ENCODE measurements around the gene ADGRD1. TPM values are rescaled to one million over a fixed set of nuclear protein-coding genes. Genes with fewer than 3 reads are reported as not detected.

Gene ADGRD1
- polyA plus RNA-seq, 1 of the 3 experiments (the other 2 are of a cell fraction): not detected

DNA sequence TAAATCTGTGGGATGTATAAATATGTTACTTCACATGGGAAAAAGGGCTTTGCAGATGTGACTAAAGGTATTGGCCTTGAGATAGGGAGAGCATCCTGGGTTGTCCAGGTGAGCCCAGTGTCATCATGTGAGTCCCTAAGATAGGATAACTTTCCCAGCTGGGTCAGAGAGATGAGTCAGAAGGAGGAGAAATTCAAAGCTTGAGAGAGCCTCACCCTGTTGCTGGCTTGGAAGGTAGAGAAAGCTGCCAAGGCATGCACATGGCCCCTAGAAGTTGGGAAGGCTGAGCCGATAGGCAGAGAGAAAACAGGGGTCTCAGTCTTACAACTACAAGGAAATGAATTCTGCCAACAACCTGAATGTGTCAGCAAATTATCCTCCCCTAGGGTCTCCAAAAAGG lies 213.0 kb downstream of the ADGRD1 start:
- no peak overlapping the region for H2AFZ ChIP-seq (ENCODE audit: low read depth)
- TF ChIP-seq EZH2phosphoT487 (IDR thresholded peaks at IDR 0.05; ENCODE audit: borderline replicate concordance, low read depth) (no peak), MEF2A (IDR thresholded peaks at IDR 0.05; ENCODE audit: borderline replicate concordance, low read depth) (no peak), RAD21 (IDR thresholded peaks at IDR 0.05; ENCODE audit: low read length) (no peak), TEAD4 (IDR thresholded peaks at IDR 0.05; ENCODE audit: borderline replicate concordance, insufficient read depth) (no peak), ELF1 (IDR thresholded peaks at IDR 0.05) (no peak)
- no peak overlapping the region for H3K4me3 ChIP-seq (ENCODE audit: low read depth in 2 of 2, low read length in 1 of 2)
- H3K4me1 ChIP-seq (ENCODE audit: control insufficient read depth in 1 of 2, insufficient read depth in 2 of 2, low read depth in 1 of 2, low read length in 1 of 2): no peaks in the 10 kb centered on the region
- WGBS (ENCODE audit: low lambda C conversion rate): 38% methylated on average over 1 of the region's 1 CpG
- no peaks in the 10 kb centered on the region for H4K20me1 ChIP-seq (ENCODE audit: insufficient read depth)
- ChIA-PET POLR2A (no interaction called here), CTCF (interaction anchor here (1.8 kb wide), 1 partner anchor 10 kb away, joined by 4 read pairs; no protein-coding TSS in a partner anchor)
- no peaks in the 10 kb centered on the region for H3K79me2 ChIP-seq (ENCODE audit: insufficient read depth)
- no peaks in the 10 kb centered on the region for H3K27me3 ChIP-seq (ENCODE audit: insufficient read depth)
- H3K9me3 ChIP-seq: no peaks in the 10 kb centered on the region
- no peaks in the 10 kb centered on the region for H3K36me3 ChIP-seq (replicated peaks in 1 of 2; ENCODE audit: control insufficient read depth in 1 of 2, insufficient read depth in 2 of 2, low read length in 1 of 2)
- H3K4me2 ChIP-seq: no peak overlapping the region
- no peak overlapping the region for H3K27ac ChIP-seq (ENCODE audit: low read depth in 2 of 2, low read length in 1 of 2)
- no peaks in the 10 kb centered on the region for H3K9me2 ChIP-seq
- no peak overlapping the region for H3K9ac ChIP-seq
- no peak for DNase-seq
- H3F3A ChIP-seq (replicated peaks; ENCODE audit: insufficient read depth): no peaks in the 10 kb centered on the region

DNA sequence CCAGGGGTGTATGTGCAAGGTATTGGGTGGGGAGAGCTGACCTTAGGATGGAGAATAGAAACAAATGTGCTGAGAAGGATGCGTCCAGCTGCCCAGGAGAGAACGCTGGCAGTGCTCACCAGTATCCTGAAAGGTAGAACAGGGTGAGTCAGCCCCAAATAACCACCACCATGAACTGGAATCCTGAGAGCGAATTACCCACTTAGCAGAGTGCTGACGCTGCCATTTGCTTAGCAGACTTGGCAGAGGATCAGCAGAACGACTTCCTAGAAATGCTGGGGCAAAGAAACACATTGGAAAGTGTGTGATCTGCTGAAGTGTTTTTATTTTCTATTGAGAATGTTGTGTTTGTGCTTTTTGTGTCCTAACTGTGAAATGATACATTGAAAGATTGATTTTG lies 213.6 kb downstream of the ADGRD1 start:
- no peaks in the 10 kb centered on the region for H4K20me1 ChIP-seq (ENCODE audit: insufficient read depth)
- ChIA-PET CTCF (interaction anchor here (1.8 kb wide), 1 partner anchor 9 kb away, joined by 4 read pairs; no protein-coding TSS in a partner anchor), POLR2A (no interaction called here)
- H3F3A ChIP-seq (replicated peaks; ENCODE audit: insufficient read depth): no peaks in the 10 kb centered on the region
- no peak overlapping the region for H3K9ac ChIP-seq
- no peaks in the 10 kb centered on the region for H3K9me3 ChIP-seq
- no peaks in the 10 kb centered on the region for H3K9me2 ChIP-seq
- H3K4me3 ChIP-seq (ENCODE audit: low read depth in 2 of 2, low read length in 1 of 2): no peak overlapping the region
- 29% methylated on average over 5 of the region's 5 CpGs for WGBS (ENCODE audit: low lambda C conversion rate)
- H3K36me3 ChIP-seq (replicated peaks in 1 of 2; ENCODE audit: control insufficient read depth in 1 of 2, insufficient read depth in 2 of 2, low read length in 1 of 2): no peaks in the 10 kb centered on the region
- no peaks in the 10 kb centered on the region for H3K27me3 ChIP-seq (ENCODE audit: insufficient read depth)
- no peak overlapping the region for H2AFZ ChIP-seq (ENCODE audit: low read depth)
- H3K4me1 ChIP-seq (ENCODE audit: control insufficient read depth in 1 of 2, insufficient read depth in 2 of 2, low read depth in 1 of 2, low read length in 1 of 2): no peaks in the 10 kb centered on the region
- no peak overlapping the region for H3K4me2 ChIP-seq
- H3K27ac ChIP-seq (ENCODE audit: low read depth in 2 of 2, low read length in 1 of 2): no peak overlapping the region
- no peak for DNase-seq
- TF ChIP-seq, protein P1, sequence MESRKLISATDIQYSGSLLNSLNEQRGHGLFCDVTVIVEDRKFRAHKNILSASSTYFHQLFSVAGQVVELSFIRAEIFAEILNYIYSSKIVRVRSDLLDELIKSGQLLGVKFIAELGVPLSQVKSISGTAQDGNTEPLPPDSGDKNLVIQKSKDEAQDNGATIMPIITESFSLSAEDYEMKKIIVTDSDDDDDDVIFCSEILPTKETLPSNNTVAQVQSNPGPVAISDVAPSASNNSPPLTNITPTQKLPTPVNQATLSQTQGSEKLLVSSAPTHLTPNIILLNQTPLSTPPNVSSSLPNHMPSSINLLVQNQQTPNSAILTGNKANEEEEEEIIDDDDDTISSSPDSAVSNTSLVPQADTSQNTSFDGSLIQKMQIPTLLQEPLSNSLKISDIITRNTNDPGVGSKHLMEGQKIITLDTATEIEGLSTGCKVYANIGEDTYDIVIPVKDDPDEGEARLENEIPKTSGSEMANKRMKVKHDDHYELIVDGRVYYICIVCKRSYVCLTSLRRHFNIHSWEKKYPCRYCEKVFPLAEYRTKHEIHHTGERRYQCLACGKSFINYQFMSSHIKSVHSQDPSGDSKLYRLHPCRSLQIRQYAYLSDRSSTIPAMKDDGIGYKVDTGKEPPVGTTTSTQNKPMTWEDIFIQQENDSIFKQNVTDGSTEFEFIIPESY (IDR thresholded peaks at IDR 0.05; ENCODE audit: borderline replicate concordance, low read depth): no peak
- no peaks in the 10 kb centered on the region for H3K79me2 ChIP-seq (ENCODE audit: insufficient read depth)

DNA sequence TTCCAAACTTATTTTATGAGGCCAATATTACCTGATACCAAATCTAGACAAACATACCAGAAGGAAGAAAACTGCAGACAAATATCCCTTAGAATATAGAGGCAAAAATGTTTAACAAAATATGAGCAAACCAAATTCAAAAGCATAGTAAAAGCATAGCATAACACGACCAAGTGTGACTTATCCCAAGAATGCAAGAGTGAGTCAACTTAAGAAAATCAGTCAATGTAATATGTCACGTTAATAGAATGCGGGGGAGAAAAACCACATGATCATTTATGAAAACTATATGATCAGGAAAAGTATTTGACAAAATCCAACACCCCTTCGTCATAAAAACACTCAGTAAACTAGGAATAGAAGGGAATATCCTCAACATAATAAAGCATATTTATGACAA lies 217.3 kb downstream of the ADGRD1 start:
- DNase-seq: no peak
- Histone ChIP-seq H3K4me3 (ENCODE audit: low read depth in 2 of 2, low read length in 1 of 2) (no peak overlapping the region), H3K27me3 (ENCODE audit: insufficient read depth) (no peaks in the 10 kb centered on the region), H3K9me2 (no peaks in the 10 kb centered on the region), H3K9me3 (peaks cover 5% of the 10 kb centered on the region; the same call in 1 of the 2 replicates), H3K27ac (ENCODE audit: low read depth in 2 of 2, low read length in 1 of 2) (no peak overlapping the region), H4K20me1 (ENCODE audit: insufficient read depth) (no peaks in the 10 kb centered on the region), H3K4me2 (no peak overlapping the region), H3K9ac (no peak overlapping the region), H3K79me2 (ENCODE audit: insufficient read depth) (no peaks in the 10 kb centered on the region), H3K36me3 (replicated peaks in 1 of 2; ENCODE audit: control insufficient read depth in 1 of 2, insufficient read depth in 2 of 2, low read length in 1 of 2) (no peaks in the 10 kb centered on the region), H2AFZ (ENCODE audit: low read depth) (no peak overlapping the region), H3F3A (replicated peaks; ENCODE audit: insufficient read depth) (no peaks in the 10 kb centered on the region), H3K4me1 (ENCODE audit: control insufficient read depth in 1 of 2, insufficient read depth in 2 of 2, low read depth in 1 of 2, low read length in 1 of 2) (no peaks in the 10 kb centered on the region)
- ChIA-PET CTCF (no interaction called here), POLR2A (no interaction called here)
- TF ChIP-seq JUND (IDR thresholded peaks at IDR 0.05) (no peak), FOSL2 (IDR thresholded peaks at IDR 0.05; ENCODE audit: borderline replicate concordance, low read depth) (no peak), CTCF (IDR thresholded peaks at IDR 0.05) (no peak)
- WGBS (ENCODE audit: low lambda C conversion rate): 22% methylated on average over 4 of the region's 4 CpGs

Data from SK-N-SH (cell line).